CD4-positive, alpha-beta T cell (primary cell): ENCODE data around the gene VTCN1. TPM values are rescaled to one million over a fixed set of nuclear protein-coding genes. Genes with fewer than 3 reads are reported as not detected.

Source experiments
- ATAC-seq: fragments of 200-7000 bp; cut with Tn5 transposase; one replicate; pipeline ENCODE4 v1.10.0; 2022; ENCODE audit warnings: mild to moderate bottlenecking; ENCODE audit not compliant: poor library complexity
- CTCF ChIA-PET: fragments of 350-600 bp; sonication (Branson Sonifier 250); formaldehyde crosslinking; loops from one replicate; lab custom pipeline; 2021; ENCODE audit warnings: antibody characterized with exemption, inconsistent platforms; lab: Charles Lee
- POLR2A ChIA-PET: fragments of 350-600 bp; sonication (Branson Sonifier 250); formaldehyde crosslinking; loops from one replicate; lab custom pipeline; 2021; ENCODE audit warnings: antibody characterized with exemption, inconsistent platforms; lab: Charles Lee
- DNase-seq, 14 experiments: peaks; one replicate each; pipeline ENCODE4 v3.0.0-alpha.2; 2013 to 2020; ENCODE audit warnings: mixed read lengths in 2 of 14
- H3K27ac ChIP-seq, 2 donors: one replicate each; pipeline versions ENCODE4 v1.5.1 to v1.7.0; 2013; ENCODE audit warnings: low read length in 2 of 2, low read depth in 1 of 2, mild to moderate bottlenecking in 1 of 2
- H3K27me3 ChIP-seq, 2 experiments: 1 replicate in 1 of 2; 2 replicates in 1 of 2; pipeline versions ENCODE4 v1.6.1 to v1.7.0; 2013; ENCODE audit warnings: low read length in 2 of 2, control low read depth in 1 of 2, mild to moderate bottlenecking in 1 of 2, moderate library complexity in 1 of 2; ENCODE audit not compliant: insufficient read depth in 2 of 2, control insufficient read depth in 1 of 2
- H3K36me3 ChIP-seq: one replicate; pipeline ENCODE4 v1.6.1; 2013; ENCODE audit warnings: low read length, control low read depth; ENCODE audit not compliant: insufficient read depth
- H3K4me1 ChIP-seq: one replicate; pipeline ENCODE4 v1.6.1; 2013; ENCODE audit warnings: low read length, control low read depth; ENCODE audit not compliant: insufficient read depth
- H3K4me3 ChIP-seq: one replicate; pipeline ENCODE4 v1.5.1; 2013; ENCODE audit warnings: mild to moderate bottlenecking, low read length, moderate library complexity
- H3K9me3 ChIP-seq, 2 experiments: 1 replicate in 1 of 2; 2 replicates in 1 of 2; pipeline versions ENCODE4 v1.6.1 to v1.7.0; 2013; ENCODE audit warnings: low read length in 2 of 2, mild to moderate bottlenecking in 2 of 2, control low read depth in 1 of 2, moderate library complexity in 1 of 2; ENCODE audit not compliant: control insufficient read depth in 1 of 2, insufficient read depth in 1 of 2
- H3K27ac Mint-ChIP-seq: one replicate; pipeline ENCODE4 v1.8.0; 2020; ENCODE audit warnings: mixed read lengths
- H3K27me3 Mint-ChIP-seq: one replicate; pipeline ENCODE4 v1.8.0; 2021; ENCODE audit warnings: mixed read lengths
- H3K36me3 Mint-ChIP-seq: one replicate; pipeline ENCODE4 v1.8.0; 2021; ENCODE audit warnings: low read depth, mixed read lengths
- H3K4me1 Mint-ChIP-seq: one replicate; pipeline ENCODE4 v1.8.0; 2021; ENCODE audit warnings: low read depth, mixed read lengths
- H3K4me3 Mint-ChIP-seq: one replicate; pipeline ENCODE4 v1.8.0; 2020; ENCODE audit warnings: mild to moderate bottlenecking, mixed read lengths
- H3K9me3 Mint-ChIP-seq: one replicate; pipeline ENCODE4 v1.8.0; 2020; ENCODE audit warnings: mixed read lengths
- intact Hi-C, 2 experiments: fragments of 100-400 bp; cut with DNase I in 1 of 2; cut with micrococcal nuclease in 1 of 2; formaldehyde crosslinking; loops; one replicate each; pipeline versions ENCODE4 v1.15.1 to v1.9.0; 2023 to 2025; cut with DNase I, micrococcal nuclease
- total RNA-seq, 174 experiments: library from RNA in 2 of 174; stranded (reverse) in 2 of 174; gene quantifications; one replicate each; pipeline ENCODE4 v1.2.3 and lab custom pipeline; 2021 to 2026
- TF ChIP-seq, protein P1 (sequence below): fragments of 200-600 bp; IDR thresholded peaks from one replicate; pipeline ENCODE4 v1.8.0; 2022; ENCODE audit warnings: antibody characterized with exemption, mild to moderate bottlenecking

Gene VTCN1
- total RNA-seq, 2 experiments from 2014 or later = not detected

DNA sequence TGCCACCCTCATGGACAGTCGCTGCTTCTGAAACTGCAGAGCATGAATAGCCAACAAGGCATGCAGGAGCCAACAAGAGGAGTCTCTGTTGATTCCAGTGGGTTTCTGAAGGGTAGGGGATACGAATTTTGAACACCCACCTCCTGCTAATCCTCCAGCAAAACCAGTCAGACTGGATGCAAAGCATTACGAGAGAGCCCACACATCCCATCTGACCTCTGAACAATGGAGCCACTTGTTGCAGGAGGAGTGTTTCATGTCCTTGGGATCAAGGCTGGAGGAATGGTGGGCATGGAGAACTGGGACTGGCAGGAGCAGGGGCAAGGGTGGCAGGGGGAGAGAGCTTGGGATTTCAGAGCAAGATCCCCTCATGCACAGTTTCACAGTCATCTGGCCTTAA lies 1.6 kb downstream of the VTCN1 start:
- no peaks in the 10 kb centered on the region for H3K9me3 ChIP-seq
- Mint-ChIP-seq H3K4me3 (no peak overlapping the region), H3K27me3 (peaks cover 25% of the 10 kb centered on the region), H3K4me1 (no peaks in the 10 kb centered on the region), H3K27ac (no peak overlapping the region), H3K36me3 (no peaks in the 10 kb centered on the region), H3K9me3 (no peaks in the 10 kb centered on the region)
- H3K4me1 ChIP-seq = no peaks in the 10 kb centered on the region
- H3K27ac ChIP-seq = no peak overlapping the region
- intact Hi-C loops = no loop called here
- DNase-seq (no peak), ATAC-seq (no peak)
- CTCF ChIA-PET = no interaction called here
- no peak overlapping the region for H3K4me3 ChIP-seq
- peaks cover 3 to 9% of the 10 kb centered on the region in 2 experiments for H3K27me3 ChIP-seq
- TF ChIP-seq, protein P1, sequence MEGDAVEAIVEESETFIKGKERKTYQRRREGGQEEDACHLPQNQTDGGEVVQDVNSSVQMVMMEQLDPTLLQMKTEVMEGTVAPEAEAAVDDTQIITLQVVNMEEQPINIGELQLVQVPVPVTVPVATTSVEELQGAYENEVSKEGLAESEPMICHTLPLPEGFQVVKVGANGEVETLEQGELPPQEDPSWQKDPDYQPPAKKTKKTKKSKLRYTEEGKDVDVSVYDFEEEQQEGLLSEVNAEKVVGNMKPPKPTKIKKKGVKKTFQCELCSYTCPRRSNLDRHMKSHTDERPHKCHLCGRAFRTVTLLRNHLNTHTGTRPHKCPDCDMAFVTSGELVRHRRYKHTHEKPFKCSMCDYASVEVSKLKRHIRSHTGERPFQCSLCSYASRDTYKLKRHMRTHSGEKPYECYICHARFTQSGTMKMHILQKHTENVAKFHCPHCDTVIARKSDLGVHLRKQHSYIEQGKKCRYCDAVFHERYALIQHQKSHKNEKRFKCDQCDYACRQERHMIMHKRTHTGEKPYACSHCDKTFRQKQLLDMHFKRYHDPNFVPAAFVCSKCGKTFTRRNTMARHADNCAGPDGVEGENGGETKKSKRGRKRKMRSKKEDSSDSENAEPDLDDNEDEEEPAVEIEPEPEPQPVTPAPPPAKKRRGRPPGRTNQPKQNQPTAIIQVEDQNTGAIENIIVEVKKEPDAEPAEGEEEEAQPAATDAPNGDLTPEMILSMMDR = no peak
- POLR2A ChIA-PET = no interaction called here
- no peaks in the 10 kb centered on the region for H3K36me3 ChIP-seq

DNA sequence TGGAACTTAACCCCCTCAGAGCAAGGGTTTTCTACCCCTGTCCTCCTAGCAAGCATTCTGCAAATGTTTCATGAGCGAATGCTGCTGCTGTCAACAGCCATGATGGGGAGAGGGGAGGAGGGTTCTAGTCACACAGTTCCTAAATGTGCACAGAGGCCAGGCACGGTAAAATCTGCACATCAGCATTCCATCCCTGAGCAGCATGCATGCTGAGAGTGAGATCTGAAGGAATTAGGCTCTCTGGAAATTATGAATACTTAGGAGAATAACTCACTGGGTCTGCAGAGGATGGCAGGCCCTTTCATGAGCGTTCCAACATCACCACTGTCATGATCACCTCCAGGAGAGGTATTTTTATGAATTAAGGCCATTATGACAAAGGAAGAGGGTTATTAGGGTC lies 2.1 kb downstream of the VTCN1 start:
- Histone ChIP-seq H3K9me3 (no peaks in the 10 kb centered on the region), H3K36me3 (no peaks in the 10 kb centered on the region), H3K4me3 (no peak overlapping the region), H3K27me3 (peaks cover 3 to 9% of the 10 kb centered on the region in 2 experiments), H3K27ac (no peak overlapping the region), H3K4me1 (no peaks in the 10 kb centered on the region)
- intact Hi-C loops = no loop called here
- POLR2A ChIA-PET = no interaction called here
- Mint-ChIP-seq H3K4me1 (no peaks in the 10 kb centered on the region), H3K36me3 (no peaks in the 10 kb centered on the region), H3K9me3 (no peaks in the 10 kb centered on the region), H3K27me3 (peaks cover 30% of the 10 kb centered on the region), H3K27ac (no peak overlapping the region), H3K4me3 (no peak overlapping the region)
- DNase-seq (no peak), ATAC-seq (no peak)
- TF ChIP-seq, protein P1 = no peak
- CTCF ChIA-PET = no interaction called here

DNA sequence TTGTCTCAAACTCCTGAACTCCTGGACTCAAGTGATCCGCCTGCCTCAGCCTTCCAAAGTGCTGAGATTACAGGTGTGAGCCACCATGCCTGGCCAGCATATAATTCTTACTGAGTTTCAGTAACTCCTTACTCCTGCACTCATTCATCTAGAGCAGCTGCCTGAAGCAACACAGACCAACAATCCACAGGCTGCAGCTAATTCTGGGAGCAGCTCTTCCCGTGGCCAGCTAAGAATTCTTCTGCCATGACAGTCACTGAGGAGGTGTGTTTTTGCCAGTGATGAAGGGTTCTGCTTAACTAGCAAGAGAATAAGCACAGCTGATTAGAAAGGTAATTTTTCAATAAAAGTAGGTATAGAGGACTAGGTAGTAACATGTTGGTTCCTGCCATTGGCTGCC lies 5.4 kb downstream of the VTCN1 start:
- H3K27ac ChIP-seq = no peak overlapping the region
- intact Hi-C loops = no loop called here
- Mint-ChIP-seq H3K27ac (no peak overlapping the region), H3K4me3 (no peak overlapping the region), H3K27me3 (peaks cover 44% of the 10 kb centered on the region), H3K4me1 (no peaks in the 10 kb centered on the region), H3K36me3 (no peaks in the 10 kb centered on the region), H3K9me3 (no peaks in the 10 kb centered on the region)
- CTCF ChIA-PET = no interaction called here
- POLR2A ChIA-PET = no interaction called here
- H3K4me3 ChIP-seq = no peak overlapping the region
- TF ChIP-seq, protein P1 = no peak
- no peak for ATAC-seq
- no peaks in the 10 kb centered on the region for H3K4me1 ChIP-seq
- no peaks in the 10 kb centered on the region for H3K36me3 ChIP-seq
- peaks cover 3% of the 10 kb centered on the region in 2 experiments for H3K27me3 ChIP-seq
- no peaks in the 10 kb centered on the region for H3K9me3 ChIP-seq
- DNase-seq = no peak
